Spleen (tissue), 7 donors: ENCODE measurements around the gene CAPN11.

Experiments used
- CTCF ChIP-seq, 11 experiments: fragments of 200-600 bp in 7 of 11; fragments of 450-650 bp in 4 of 11; sonication (generic) in 4 of 11; IDR thresholded peaks in 8 of 11; conservative IDR thresholded peaks in 3 of 11; 1 replicate in 7 of 11; 2 replicates in 4 of 11; pipeline versions ENCODE4 v1.4.0 to v1.8.0; 2016 to 2021; ENCODE audit warnings: antibody characterized with exemption in 11 of 11, inconsistent platforms in 4 of 11, mild to moderate bottlenecking in 1 of 11
- POLR2A ChIP-seq, 3 donors: fragments of 450-650 bp; IDR thresholded peaks; one replicate each; pipeline ENCODE4 v1.5.1; 2017; ENCODE audit warnings: antibody characterized with exemption in 3 of 3, mild to moderate bottlenecking in 1 of 3
- POLR2AphosphoS5 ChIP-seq, 3 donors: sonication (generic); formaldehyde crosslinking; IDR thresholded peaks; one replicate each; pipeline ENCODE4 v1.5.1; 2017; ENCODE audit warnings: antibody characterized with exemption in 3 of 3
- donor health status: DM: no; HTN: no; CAD: no; lungs with moderate emphysema.
- donor health status: DM: no; HTN: no; CAD: no.
- donor health status: DM: no; HTN: no; CAD: no.

- TF ChIP-seq CTCF (IDR thresholded peaks at IDR 0.05 in 8 of 11, conservative IDR thresholded peaks at IDR 0.05 in 3 of 11) (no peak), POLR2AphosphoS5 (IDR thresholded peaks at IDR 0.05) (no peak), POLR2A (IDR thresholded peaks at IDR 0.05) (no peak)
Observed at GRCh38 chr6:44217332-44218143, 58.9 kb downstream of the CAPN11 start.
